SK-N-SH (cell line): ENCODE data around the gene TBCEL. TPM values are rescaled to one million over a fixed set of nuclear protein-coding genes. Genes with fewer than 3 reads are reported as not detected.

Experiments
- CTCF ChIA-PET: fragments of 300-600, 350-600 bp; formaldehyde crosslinking; extraction: SDS; loops from one replicate; lab custom pipeline; 2021; lab: Yijun Ruan, JAX
- POLR2A ChIA-PET: fragments of 350-600 bp; sonication (Branson Sonifier 250); formaldehyde crosslinking; extraction: SDS; loops from one replicate; lab custom pipeline; 2020; ENCODE audit warnings: antibody characterized with exemption, inconsistent platforms; lab: Yijun Ruan, JAX
- DNase-seq: peaks from one replicate; pipeline ENCODE4 v3.0.0; 2012
- H2AFZ ChIP-seq: fragments of 200-600 bp; sonication (generic); 2 replicates; pipeline ENCODE4 v1.8.1; 2016; ENCODE audit warnings: antibody characterized with exemption, mild to moderate bottlenecking, low read depth
- H3F3A ChIP-seq: fragments of 200-600 bp; sonication (generic); replicated peaks from 2 replicates; pipeline ENCODE3; 2016; ENCODE audit warnings: antibody characterized with exemption, mild to moderate bottlenecking; ENCODE audit not compliant: insufficient read depth
- H3K27ac ChIP-seq, 2 experiments: fragments of 200-500 bp in 1 of 2; fragments of 200-600 bp in 1 of 2; sonication (Bioruptor generic) in 1 of 2; sonication (generic), shearing (Covaris generic) in 1 of 2; 2 replicates each; pipeline versions ENCODE4 v1.5.1 to v1.6.1; 2014 to 2016; ENCODE audit warnings: low read depth in 2 of 2, inconsistent platforms in 1 of 2, low read length in 1 of 2, mild to moderate bottlenecking in 1 of 2, mixed read lengths in 1 of 2
- H3K27me3 ChIP-seq: fragments of 200-600 bp; sonication (generic), shearing (Covaris generic); 2 replicates; pipeline ENCODE4 v1.6.1; 2016; ENCODE audit warnings: mixed run types; ENCODE audit not compliant: insufficient read depth
- H3K36me3 ChIP-seq, 2 experiments: fragments of 200-500 bp in 1 of 2; fragments of 200-600 bp in 1 of 2; sonication (Bioruptor generic) in 1 of 2; sonication (generic) in 1 of 2; replicated peaks in 1 of 2; 2 replicates each; pipeline versions ENCODE3 to v1.5.1; 2014 to 2016; ENCODE audit warnings: low read length in 1 of 2, mild to moderate bottlenecking in 1 of 2; ENCODE audit not compliant: insufficient read depth in 2 of 2, control insufficient read depth in 1 of 2
- H3K4me1 ChIP-seq, 2 experiments: fragments of 200-500 bp in 1 of 2; fragments of 200-600 bp in 1 of 2; sonication (Bioruptor generic) in 1 of 2; sonication (generic), shearing (Covaris generic) in 1 of 2; 2 replicates each; pipeline versions ENCODE4 v1.5.1 to v1.6.1; 2014 to 2016; ENCODE audit warnings: low read depth in 1 of 2, low read length in 1 of 2, mixed run types in 1 of 2; ENCODE audit not compliant: insufficient read depth in 2 of 2, control insufficient read depth in 1 of 2
- H3K4me2 ChIP-seq: fragments of 200-600 bp; sonication (generic), shearing (Covaris generic); 2 replicates; pipeline ENCODE4 v1.6.1; 2017; ENCODE audit warnings: mixed run types
- H3K4me3 ChIP-seq, 2 experiments: fragments of 200-500 bp in 1 of 2; fragments of 200-600 bp in 1 of 2; sonication (Bioruptor generic) in 1 of 2; sonication (generic), shearing (Covaris generic) in 1 of 2; 2 replicates each; pipeline versions ENCODE4 v1.5.1 to v1.8.1; 2014 to 2016; ENCODE audit warnings: low read depth in 2 of 2, inconsistent platforms in 1 of 2, low read length in 1 of 2, mild to moderate bottlenecking in 1 of 2, mixed read lengths in 1 of 2, moderate library complexity in 1 of 2
- H3K79me2 ChIP-seq: fragments of 200-600 bp; sonication (generic); 2 replicates; pipeline ENCODE4 v1.8.1; 2017; ENCODE audit warnings: mild to moderate bottlenecking; ENCODE audit not compliant: insufficient read depth
- H3K9ac ChIP-seq: fragments of 200-600 bp; sonication (generic); 2 replicates; pipeline ENCODE4 v1.6.1; 2017; ENCODE audit warnings: mixed run types
- H3K9me2 ChIP-seq: fragments of 200-600 bp; sonication (generic); 2 replicates; pipeline ENCODE4 v1.6.1; 2017; ENCODE audit warnings: mixed run types
- H3K9me3 ChIP-seq: fragments of 200-600 bp; sonication (generic); 2 replicates; pipeline ENCODE4 v1.6.1; 2017; ENCODE audit warnings: mixed run types, mild to moderate bottlenecking, moderate library complexity
- H4K20me1 ChIP-seq: fragments of 200-600 bp; sonication (generic); 2 replicates; pipeline ENCODE4 v1.6.1; 2017; ENCODE audit warnings: mild to moderate bottlenecking, mixed run types; ENCODE audit not compliant: insufficient read depth
- EP300 ChIP-seq, 2 experiments: IDR thresholded peaks; 2 replicates each; pipeline versions ENCODE4 v1.4.0 to v1.6.1; 2012; ENCODE audit warnings: borderline replicate concordance in 1 of 2, low read depth in 1 of 2, low read length in 1 of 2
- FOXJ3 ChIP-seq: sonication (generic); formaldehyde crosslinking; IDR thresholded peaks from 2 replicates; pipeline ENCODE4 v1.5.1; 2020; ENCODE audit warnings: mild to moderate bottlenecking, missing genetic modification reagents
- POLR2AphosphoS5 ChIP-seq: IDR thresholded peaks from 2 replicates; pipeline ENCODE4 v1.6.1; 2012; ENCODE audit warnings: low read depth, low read length
- REST ChIP-seq: IDR thresholded peaks from 2 replicates; pipeline ENCODE4 v1.6.1; 2012; ENCODE audit warnings: mild to moderate bottlenecking, low read depth, low read length, moderate library complexity
- SIN3A ChIP-seq: IDR thresholded peaks from 2 replicates; pipeline ENCODE4 v1.6.1; 2012; ENCODE audit warnings: low read depth, mild to moderate bottlenecking, low read length, moderate library complexity, borderline replicate concordance
- USF1 ChIP-seq: IDR thresholded peaks from 2 replicates; pipeline ENCODE4 v1.4.0; 2012; ENCODE audit warnings: low read depth, borderline replicate concordance
- USF2 ChIP-seq: fragments of 150-350 bp; IDR thresholded peaks from 2 replicates; pipeline ENCODE4 v1.6.1; 2017; ENCODE audit warnings: antibody characterized with exemption, low read length, low read depth, borderline replicate concordance
- WGBS: methylation state at CpG from one replicate; pipeline ENCODE4 v1.1.6; 2017; ENCODE audit warnings: low lambda C conversion rate; 5-methylcytosine and 5-hydroxymethylcytosine counted together
- polyA plus RNA-seq, 3 experiments: library from polyadenylated mRNA; depleted of rRNA; stranded (reverse); fragments of >200 nt; gene quantifications; 2 replicates each; pipeline ENCODE4 v1.2.3, GENCODE V29; 2012

TBCEL gene
- polyA plus RNA-seq, 1 of the 3 experiments (the other 2 are of a cell fraction): 5.9 TPM

GRCh38 chr11:121039971-121040613 lies 16.2 kb downstream of the TBCEL start:
- no peak overlapping the region for H3K9ac ChIP-seq
- no peak for TF ChIP-seq USF2
- TF ChIP-seq SIN3A: no peak
- TF ChIP-seq EP300 (IDR thresholded peaks at IDR 0.05; ENCODE audit: borderline replicate concordance in 1 of 2, low read depth in 1 of 2, low read length in 1 of 2): no peak
- no peak for TF ChIP-seq REST
- TF ChIP-seq POLR2AphosphoS5: no peak
- no peaks in the 10 kb centered on the region for H3F3A ChIP-seq
- H3K9me3 ChIP-seq: no peaks in the 10 kb centered on the region
- H3K4me3 ChIP-seq: no peak overlapping the region
- H3K27me3 ChIP-seq: no peaks in the 10 kb centered on the region
- no peak overlapping the region for H2AFZ ChIP-seq
- peaks cover 56% of the 10 kb centered on the region for H3K79me2 ChIP-seq
- WGBS: 100% methylated on average over 1 of the region's 1 CpG
- H3K4me1 ChIP-seq: no peaks in the 10 kb centered on the region; a peak in 1 of 4 replicates
- H3K9me2 ChIP-seq: no peaks in the 10 kb centered on the region
- H3K4me2 ChIP-seq: no peak overlapping the region
- CTCF ChIA-PET: interaction anchor here (1.3 to 1.6 kb wide), 2 partner anchors 155 to 529 kb away, joined by 3 to 5 read pairs; no protein-coding TSS in a partner anchor
- POLR2A ChIA-PET: no interaction called here
- H3K27ac ChIP-seq: no peak overlapping the region
- peaks cover 38% of the 10 kb centered on the region for H4K20me1 ChIP-seq
- no peak for DNase-seq
- peaks cover 0 to 2% of the 10 kb centered on the region in 2 experiments for H3K36me3 ChIP-seq

- no peak for TF ChIP-seq FOXJ3 (CRISPR knock-in tag)
- no peak for TF ChIP-seq USF1
- H3K27ac ChIP-seq: no peak overlapping the region
- POLR2A ChIA-PET: no interaction called here
- no peak overlapping the region for H3K4me2 ChIP-seq
- 85% methylated on average over 3 of the region's 3 CpGs for WGBS
- peaks cover 50% of the 10 kb centered on the region for H3K79me2 ChIP-seq
- H4K20me1 ChIP-seq: peaks cover 35% of the 10 kb centered on the region
- no peaks in the 10 kb centered on the region for H3F3A ChIP-seq
- no peaks in the 10 kb centered on the region for H3K27me3 ChIP-seq
- H3K9me3 ChIP-seq: no peaks in the 10 kb centered on the region
- H2AFZ ChIP-seq: no peak overlapping the region
- peaks cover under 1 to 6% of the 10 kb centered on the region in 2 experiments for H3K36me3 ChIP-seq
- no peak for DNase-seq
- no peak overlapping the region for H3K9ac ChIP-seq
- H3K4me1 ChIP-seq: no peaks in the 10 kb centered on the region; a peak in 1 of 4 replicates
- no peak overlapping the region for H3K4me3 ChIP-seq
- CTCF ChIA-PET: interaction anchor here (1.3 kb wide), 1 partner anchor 530 kb away, joined by 3 read pairs; no protein-coding TSS in a partner anchor
- no peaks in the 10 kb centered on the region for H3K9me2 ChIP-seq
These were observed 16.7 kb downstream of the TBCEL start for GRCh38 chr11:121040614-121041002.
